Adipocyte (in vitro differentiated cells): ENCODE results near the gene CD7.

Source experiments
- DNase-seq: peaks from one replicate; pipeline ENCODE4 v3.0.0-alpha.2; 2015; ENCODE audit warnings: low read depth
- H3K27me3 ChIP-seq: replicated peaks from 2 replicates; pipeline ENCODE4 v1.7.0; 2013; ENCODE audit warnings: mild to moderate bottlenecking, low read length, moderate library complexity; ENCODE audit not compliant: control insufficient read depth, insufficient read depth
- H3K36me3 ChIP-seq: 2 replicates; pipeline ENCODE4 v1.7.0; 2013; ENCODE audit warnings: low read length, mild to moderate bottlenecking, moderate library complexity; ENCODE audit not compliant: control insufficient read depth, insufficient read depth, severe bottlenecking
- H3K4me1 ChIP-seq: 2 replicates; pipeline ENCODE4 v1.7.0; 2013; ENCODE audit warnings: mild to moderate bottlenecking, low read length, moderate library complexity; ENCODE audit not compliant: control insufficient read depth, insufficient read depth
- H3K4me3 ChIP-seq: 2 replicates; pipeline ENCODE4 v1.7.0; 2013; ENCODE audit warnings: mild to moderate bottlenecking, low read length, moderate library complexity
- H3K9ac ChIP-seq: 2 replicates; pipeline ENCODE4 v1.7.0; 2013; ENCODE audit warnings: mild to moderate bottlenecking, low read length, moderate library complexity
- H3K9me3 ChIP-seq: 2 replicates; pipeline ENCODE4 v1.7.0; 2013; ENCODE audit warnings: mild to moderate bottlenecking, low read length, moderate library complexity; ENCODE audit not compliant: control insufficient read depth

CD7 gene

GRCh38 chr17:82315703-82316358 lies 1.6 kb downstream of the CD7 start:
- Histone ChIP-seq H3K9me3 (no peaks in the 10 kb centered on the region), H3K36me3 (no peaks in the 10 kb centered on the region), H3K27me3 (peaks cover 31% of the 10 kb centered on the region), H3K4me3 (no peak overlapping the region), H3K4me1 (peaks cover 5% of the 10 kb centered on the region), H3K9ac (no peak overlapping the region)
- no peak for DNase-seq

DNA sequence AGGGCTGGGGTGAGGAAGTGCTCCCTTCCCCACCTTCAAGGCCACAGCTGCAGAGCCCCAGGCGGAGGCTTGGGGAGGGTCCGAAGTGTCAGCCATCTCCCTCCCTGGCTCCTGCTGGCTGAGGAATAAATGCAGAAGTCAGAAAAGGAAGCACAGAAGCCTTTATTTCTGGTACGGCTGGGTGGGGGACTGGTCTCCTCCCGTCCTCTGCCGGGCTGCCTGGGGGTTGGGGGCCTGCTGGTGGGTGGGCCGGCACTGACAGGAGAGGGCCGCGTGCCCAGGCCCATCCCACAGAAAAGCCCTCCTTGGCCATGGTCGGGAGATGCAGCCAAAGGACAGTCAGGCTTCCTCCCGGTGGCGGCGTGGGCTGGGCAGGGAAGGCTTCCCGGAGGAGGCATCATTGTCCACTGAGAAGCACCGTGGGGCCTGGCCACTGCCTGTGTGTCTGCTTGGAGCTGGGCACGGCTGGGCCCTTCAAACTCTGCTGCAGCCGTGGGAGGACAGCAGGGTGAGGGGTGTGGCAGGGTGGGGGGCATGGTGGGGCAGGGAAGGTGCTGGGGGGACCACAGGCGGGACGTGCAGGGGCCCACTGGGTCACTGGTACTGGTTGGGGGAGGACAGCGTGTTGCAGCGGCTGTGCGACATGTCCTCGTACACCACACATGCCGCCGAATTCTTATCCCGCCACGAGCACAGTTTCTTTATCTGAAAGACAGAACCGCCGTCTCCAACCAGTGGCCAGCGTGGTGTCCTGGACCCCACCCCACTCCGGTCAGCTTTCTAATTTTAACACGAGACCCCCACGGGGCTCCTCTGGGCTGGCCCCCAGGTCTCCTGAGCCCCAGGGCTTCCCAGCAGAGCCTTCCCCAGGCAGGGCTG lies 2.4 kb downstream of the CD7 start:
- DNase-seq: no peak
- peaks cover 5% of the 10 kb centered on the region for H3K4me1 ChIP-seq
- H3K27me3 ChIP-seq: peaks cover 40% of the 10 kb centered on the region
- no peaks in the 10 kb centered on the region for H3K9me3 ChIP-seq
- H3K4me3 ChIP-seq: no peak overlapping the region
- H3K9ac ChIP-seq: no peak overlapping the region
- H3K36me3 ChIP-seq: no peaks in the 10 kb centered on the region

DNA sequence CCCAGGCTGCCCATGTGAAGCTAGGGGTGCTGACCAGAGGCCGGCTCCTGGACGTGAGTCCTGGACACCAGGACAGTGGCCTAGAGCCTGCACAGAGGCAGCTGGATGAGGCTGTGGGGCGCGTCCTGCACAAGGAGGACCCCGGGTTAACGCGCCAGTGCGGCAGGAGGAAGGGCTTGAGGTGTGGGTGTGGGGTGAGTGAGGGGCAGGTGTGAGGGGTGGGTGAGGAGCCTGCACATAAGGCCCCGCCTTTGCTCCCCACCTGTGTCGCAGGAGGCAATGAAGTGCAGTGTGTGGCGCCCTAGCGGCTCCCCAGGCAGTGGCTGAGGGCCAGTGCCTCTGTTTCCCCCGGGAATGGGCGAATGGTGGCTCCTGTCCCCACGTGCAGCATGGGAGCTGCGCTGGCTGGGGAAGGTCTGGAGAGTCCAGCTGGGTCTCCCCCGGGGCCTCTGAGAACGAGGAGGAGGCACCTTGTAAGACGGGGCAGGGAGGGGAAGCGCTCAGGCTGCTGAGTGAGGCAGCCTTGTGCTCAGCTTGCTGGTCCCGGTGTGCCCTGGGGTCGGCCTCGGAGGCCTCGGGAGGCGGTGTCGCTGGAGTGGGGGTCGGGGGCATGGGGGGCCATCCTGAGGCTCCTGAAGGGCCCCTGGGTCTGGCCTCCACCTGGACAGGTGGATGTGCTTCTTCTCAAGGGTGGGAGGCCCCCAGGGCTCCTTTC lies 3.2 kb downstream of the CD7 start:
- H3K27me3 ChIP-seq: peaks cover 45% of the 10 kb centered on the region
- no peak overlapping the region for H3K4me3 ChIP-seq
- no peak for DNase-seq
- H3K9ac ChIP-seq: no peak overlapping the region
- H3K4me1 ChIP-seq: peaks cover 5% of the 10 kb centered on the region
- H3K36me3 ChIP-seq: no peaks in the 10 kb centered on the region
- H3K9me3 ChIP-seq: no peaks in the 10 kb centered on the region

DNA sequence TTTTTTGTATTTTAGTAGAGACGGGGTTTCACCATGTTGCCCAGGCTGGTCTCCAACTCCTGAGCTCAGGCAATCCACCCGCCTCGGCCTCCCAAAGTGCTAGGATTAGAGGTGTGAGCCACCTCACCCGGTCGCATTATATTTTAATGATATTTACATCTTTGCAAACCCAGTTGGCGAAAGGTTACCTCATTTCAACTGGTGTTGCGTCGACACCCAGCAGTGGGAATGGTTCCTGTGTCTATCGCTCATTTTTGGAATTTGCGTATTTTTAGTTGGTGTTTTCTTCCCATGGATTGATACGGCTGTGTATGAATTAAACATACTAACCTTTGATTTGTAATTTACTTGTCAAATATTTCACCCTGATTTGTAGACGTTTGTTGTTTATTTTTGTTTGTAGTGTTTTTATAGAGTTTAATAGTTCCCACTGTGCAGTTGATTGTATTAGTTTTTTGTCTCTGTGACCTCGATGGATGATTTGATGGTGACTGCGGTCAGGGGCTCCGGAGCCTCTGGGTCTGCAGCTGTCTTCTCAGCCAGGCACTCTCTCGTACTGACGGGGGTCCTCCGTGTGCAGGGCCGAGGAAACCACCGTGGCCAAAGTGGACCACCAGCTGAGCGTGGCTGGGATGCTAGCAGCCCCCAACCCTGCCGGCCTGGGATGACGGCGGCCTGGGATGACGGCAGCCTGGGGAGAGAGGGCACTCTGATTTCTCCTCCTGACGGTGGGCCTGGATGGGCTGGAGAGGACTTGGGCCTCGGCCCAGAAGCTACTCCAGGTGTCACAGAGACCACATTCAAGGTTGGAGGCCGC lies 4.0 kb downstream of the CD7 start:
- no peaks in the 10 kb centered on the region for H3K36me3 ChIP-seq

GRCh38 chr17:82311971-82312370 lies 5.4 kb downstream of the CD7 start:
- Histone ChIP-seq H3K9ac (no peak overlapping the region), H3K36me3 (no peaks in the 10 kb centered on the region), H3K27me3 (peaks cover 54% of the 10 kb centered on the region), H3K4me3 (no peak overlapping the region), H3K9me3 (no peaks in the 10 kb centered on the region), H3K4me1 (peaks cover 3% of the 10 kb centered on the region)
- DNase-seq: no peak

More for the DNA sequence above, 4.0 kb downstream of the CD7 start:
- Histone ChIP-seq H3K9ac (no peak overlapping the region), H3K9me3 (no peaks in the 10 kb centered on the region), H3K27me3 (peaks cover 51% of the 10 kb centered on the region), H3K4me1 (peaks cover 5% of the 10 kb centered on the region), H3K4me3 (no peak overlapping the region)
- DNase-seq: no peak

GRCh38 chr17:82310877-82311276 lies 6.5 kb downstream of the CD7 start:
- Histone ChIP-seq H3K9ac (no peak overlapping the region), H3K36me3 (no peaks in the 10 kb centered on the region), H3K27me3 (peaks cover 44% of the 10 kb centered on the region), H3K4me3 (no peak overlapping the region), H3K4me1 (no peaks in the 10 kb centered on the region), H3K9me3 (no peaks in the 10 kb centered on the region)
- DNase-seq: no peak

GRCh38 chr17:82309656-82310570 lies 7.5 kb downstream of the CD7 start:
- H3K9ac ChIP-seq: no peak overlapping the region
- peaks cover 37% of the 10 kb centered on the region for H3K27me3 ChIP-seq
- no peaks in the 10 kb centered on the region for H3K36me3 ChIP-seq
- no peak for DNase-seq
- H3K9me3 ChIP-seq: no peaks in the 10 kb centered on the region
- H3K4me1 ChIP-seq: no peaks in the 10 kb centered on the region
- no peak overlapping the region for H3K4me3 ChIP-seq

GRCh38 chr17:82305727-82306300 lies 11.6 kb downstream of the CD7 start:
- Histone ChIP-seq H3K36me3 (no peaks in the 10 kb centered on the region), H3K9ac (no peak overlapping the region), H3K9me3 (no peaks in the 10 kb centered on the region), H3K4me3 (no peak overlapping the region), H3K27me3 (peaks cover 25% of the 10 kb centered on the region), H3K4me1 (no peaks in the 10 kb centered on the region)
- DNase-seq: no peak

DNA sequence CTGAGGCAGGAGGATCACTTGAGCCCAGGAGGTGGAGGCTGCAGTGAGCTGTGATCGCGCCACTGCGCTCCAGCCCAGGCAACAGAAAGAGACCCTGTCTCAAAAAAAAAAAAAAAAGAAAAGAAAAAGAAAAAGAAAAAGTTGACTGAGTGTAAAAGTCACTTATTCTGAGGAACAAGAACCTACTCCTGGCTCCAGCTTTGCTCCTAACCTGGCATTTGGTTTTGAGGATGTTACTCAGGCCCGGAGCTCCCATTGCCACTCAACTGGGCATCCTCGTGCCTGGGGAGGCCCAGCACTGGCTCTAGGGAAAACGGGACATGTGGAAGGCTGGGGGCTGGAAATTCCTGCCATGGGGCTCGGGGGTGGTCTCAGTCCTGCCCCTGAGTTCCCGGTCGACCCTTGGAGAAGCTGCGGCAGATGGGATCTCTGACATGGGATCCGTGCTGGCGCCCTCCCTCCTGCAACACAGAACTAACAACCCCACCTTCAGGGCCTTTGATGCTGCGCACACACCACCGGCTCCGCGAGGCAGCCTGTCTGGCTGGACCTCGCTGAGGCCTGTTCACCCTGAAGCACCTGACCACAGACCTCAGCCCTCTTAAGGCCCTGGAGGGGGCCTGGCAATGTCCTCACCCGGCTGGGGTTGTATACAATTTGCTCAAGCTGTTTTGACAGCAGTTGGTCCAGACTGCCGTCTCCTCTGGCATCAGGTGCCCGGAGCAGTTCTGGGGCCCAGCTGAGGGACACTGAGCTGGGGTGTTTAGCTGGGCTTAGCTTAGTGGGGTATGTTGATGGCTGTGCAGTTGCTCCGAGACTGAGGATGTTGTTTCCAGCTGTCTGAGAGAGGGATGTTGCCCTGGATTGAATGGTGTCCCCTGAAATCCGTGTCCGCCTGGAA lies 12.3 kb downstream of the CD7 start:
- H3K27me3 ChIP-seq: peaks cover 17% of the 10 kb centered on the region
- H3K36me3 ChIP-seq: no peaks in the 10 kb centered on the region
- no peak overlapping the region for H3K9ac ChIP-seq
- H3K9me3 ChIP-seq: no peaks in the 10 kb centered on the region
- H3K4me3 ChIP-seq: no peak overlapping the region
- DNase-seq: no peak
- H3K4me1 ChIP-seq: no peaks in the 10 kb centered on the region
